Fibroblast of mammary gland (primary cell): ENCODE data around the gene OMP.

Source experiments
- DNase-seq: peaks from one replicate; pipeline ENCODE4 v3.0.0-alpha.2; 2010; ENCODE audit warnings: low read depth
- H3K4me3 ChIP-seq: 2 replicates; pipeline ENCODE4 v1.5.1; 2011; ENCODE audit warnings: low read depth, mild to moderate bottlenecking, low read length, moderate library complexity; ENCODE audit not compliant: control insufficient read depth
- TF ChIP-seq, protein P1 (sequence below): conservative IDR thresholded peaks from 2 replicates; pipeline ENCODE4 v1.5.1; 2011; ENCODE audit warnings: low read depth, low read length, inconsistent platforms; ENCODE audit not compliant: control insufficient read depth, insufficient read depth

Gene OMP

DNA sequence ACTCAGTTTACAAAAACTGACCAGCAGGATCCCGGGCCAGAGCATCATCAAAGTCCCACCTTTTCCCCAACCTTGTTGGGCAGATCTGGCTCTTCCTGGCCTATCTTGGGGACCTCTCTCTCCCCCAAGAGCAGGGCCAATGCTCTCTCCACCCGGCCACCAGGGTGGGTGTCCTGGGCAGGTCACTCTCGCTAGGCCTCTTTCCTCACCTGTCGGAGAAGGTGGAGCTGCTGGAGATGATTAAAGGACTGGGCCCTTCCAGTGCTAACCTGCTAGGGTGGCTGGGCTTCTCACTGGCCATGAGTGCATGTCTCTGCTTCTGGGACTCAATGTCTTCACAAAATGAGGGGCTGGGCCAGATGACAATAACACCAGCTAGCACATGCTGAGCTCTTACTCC is 38.8 kb upstream of the OMP start:
- TF ChIP-seq, protein P1, sequence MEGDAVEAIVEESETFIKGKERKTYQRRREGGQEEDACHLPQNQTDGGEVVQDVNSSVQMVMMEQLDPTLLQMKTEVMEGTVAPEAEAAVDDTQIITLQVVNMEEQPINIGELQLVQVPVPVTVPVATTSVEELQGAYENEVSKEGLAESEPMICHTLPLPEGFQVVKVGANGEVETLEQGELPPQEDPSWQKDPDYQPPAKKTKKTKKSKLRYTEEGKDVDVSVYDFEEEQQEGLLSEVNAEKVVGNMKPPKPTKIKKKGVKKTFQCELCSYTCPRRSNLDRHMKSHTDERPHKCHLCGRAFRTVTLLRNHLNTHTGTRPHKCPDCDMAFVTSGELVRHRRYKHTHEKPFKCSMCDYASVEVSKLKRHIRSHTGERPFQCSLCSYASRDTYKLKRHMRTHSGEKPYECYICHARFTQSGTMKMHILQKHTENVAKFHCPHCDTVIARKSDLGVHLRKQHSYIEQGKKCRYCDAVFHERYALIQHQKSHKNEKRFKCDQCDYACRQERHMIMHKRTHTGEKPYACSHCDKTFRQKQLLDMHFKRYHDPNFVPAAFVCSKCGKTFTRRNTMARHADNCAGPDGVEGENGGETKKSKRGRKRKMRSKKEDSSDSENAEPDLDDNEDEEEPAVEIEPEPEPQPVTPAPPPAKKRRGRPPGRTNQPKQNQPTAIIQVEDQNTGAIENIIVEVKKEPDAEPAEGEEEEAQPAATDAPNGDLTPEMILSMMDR: no peak
- H3K4me3 ChIP-seq: no peak overlapping the region
- DNase-seq: no peak

GRCh38 chr11:77064648-77065217 is 37.9 kb upstream of the OMP start:
- TF ChIP-seq, protein P1: no peak
- DNase-seq: no peak
- no peak overlapping the region for H3K4me3 ChIP-seq

DNA sequence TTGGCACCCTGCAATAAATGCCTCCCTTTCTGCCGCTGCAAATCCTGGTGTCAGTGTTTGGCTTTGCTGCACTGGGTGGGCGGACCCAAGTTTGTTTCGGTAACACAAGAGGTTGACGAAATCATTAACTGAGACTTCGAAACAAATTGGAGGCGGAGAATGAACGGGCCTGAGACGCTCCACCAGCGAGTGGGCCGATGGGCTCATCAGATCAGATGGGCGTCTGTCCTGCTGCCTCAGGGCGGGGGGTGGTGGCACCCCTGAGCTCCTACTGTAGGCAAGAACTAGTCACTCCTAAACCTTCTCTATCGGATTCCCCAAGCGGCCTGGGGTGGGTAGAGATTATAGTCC is 36.8 kb upstream of the OMP start:
- peak; percentile 73 for DNase-seq
- H3K4me3 ChIP-seq: peak overlapping the region; percentile 53
- TF ChIP-seq, protein P1: no peak

GRCh38 chr11:77066229-77067042 is 36.2 kb upstream of the OMP start, which contains the start of gene CAPN5:
Gene CAPN5, plus strand, starts transcription at chr11:77066971. Its CDS starts 17,916 bp downstream, at chr11:77084887.
- H3K4me3 ChIP-seq: peak within 1 kb of the TSS; percentile 72
- TF ChIP-seq, protein P1: peak; percentile 9
- DNase-seq: peak; percentile 88

GRCh38 chr11:77067861-77068443 is 34.7 kb upstream of the OMP start:
- DNase-seq: no peak
- TF ChIP-seq, protein P1: no peak
- peak overlapping the region; percentile 72 for H3K4me3 ChIP-seq

- H3K4me3 ChIP-seq: no peak overlapping the region
- DNase-seq: no peak
- TF ChIP-seq, protein P1: no peak
Measured at GRCh38 chr11:77068457-77069335, 33.9 kb upstream of the OMP start.
